HepG2 (cell line): Measurements from ENCODE around the gene POLR2J. TPM values are rescaled to one million over a fixed set of nuclear protein-coding genes. Genes with fewer than 3 reads are reported as not detected.
A peak's percentile ranks its signal among the peaks of the same experiment; 100 is the strongest.

Experiments
- BHLHE40 ChIP-seq: IDR thresholded peaks from 2 replicates; pipeline ENCODE4 v1.6.1; 2011; ENCODE audit warnings: low read length, improper control_type of control experiment
- CCDC6 ChIP-seq: sonication (generic); formaldehyde crosslinking; IDR thresholded peaks from 2 replicates; pipeline ENCODE4 v1.8.1; 2022; ENCODE audit warnings: mild to moderate bottlenecking, missing genetic modification reagents, moderate library complexity
- HMG20A ChIP-seq: IDR thresholded peaks from 2 replicates; pipeline ENCODE4 v1.6.1; 2016; ENCODE audit warnings: borderline replicate concordance
- MAFG ChIP-seq: sonication (generic); formaldehyde crosslinking; IDR thresholded peaks from 2 replicates; pipeline ENCODE4 v1.5.1; 2020; ENCODE audit warnings: mild to moderate bottlenecking, missing genetic modification reagents
- POLR2AphosphoS2 ChIP-seq: IDR thresholded peaks from 2 replicates; pipeline ENCODE4 v1.6.1; 2011; ENCODE audit warnings: low read depth, low read length, improper control_type of control experiment
- RBFOX2 ChIP-seq: fragments of 200-400 bp; formaldehyde crosslinking; IDR thresholded peaks from 2 replicates; pipeline ENCODE4 v1.6.1; 2017; ENCODE audit warnings: low read depth, mild to moderate bottlenecking, low read length
- SRY ChIP-seq: sonication (generic); formaldehyde crosslinking; IDR thresholded peaks from 2 replicates; pipeline ENCODE4 v1.8.0; 2022; ENCODE audit warnings: mild to moderate bottlenecking, missing genetic modification reagents
- TBX2 ChIP-seq: sonication (generic); formaldehyde crosslinking; IDR thresholded peaks from 2 replicates; pipeline ENCODE4 v1.5.0; 2020; ENCODE audit warnings: missing genetic modification reagents, mild to moderate bottlenecking, borderline replicate concordance
- ZNF563 ChIP-seq: sonication (generic); formaldehyde crosslinking; IDR thresholded peaks from 2 replicates; pipeline ENCODE4 v1.8.0; 2022; ENCODE audit warnings: mild to moderate bottlenecking, moderate library complexity, missing genetic modification reagents
- ZNF709 ChIP-seq: sonication (generic); formaldehyde crosslinking; IDR thresholded peaks from 2 replicates; pipeline ENCODE4 v1.5.0; 2020; ENCODE audit warnings: mild to moderate bottlenecking, missing genetic modification reagents
- ZNF720 ChIP-seq: sonication (generic); formaldehyde crosslinking; IDR thresholded peaks from 2 replicates; pipeline ENCODE4 v1.4.0; 2020; ENCODE audit warnings: missing genetic modification reagents
- polyA plus RNA-seq, 8 experiments: library from polyadenylated mRNA; depleted of rRNA in 3 of 8; stranded (reverse) in 7 of 8; unstranded in 1 of 8; fragments of >200 nt; fragmentation: Illumina TruSeq in 4 of 8; extraction: Trizol in 4 of 8; gene quantifications; 2 replicates each; pipeline versions ENCODE4 v1.2.1 to v1.2.3, GENCODE V29; 2011 to 2016; ENCODE audit warnings: low read depth in 4 of 8, missing spikeins in 1 of 8, mixed read lengths in 1 of 8; ENCODE audit not compliant: insufficient read depth in 1 of 8
- total RNA-seq, 5 experiments: library from RNA; depleted of rRNA; stranded (reverse); fragments of >200 nt; fragmentation: Illumina TruSeq; extraction: Trizol; gene quantifications; 2 replicates each; pipeline ENCODE4 v1.2.3, GENCODE V29; 2016; ENCODE audit warnings: low read depth in 1 of 5
- TF ChIP-seq, protein P1 (sequence below): sonication (generic); formaldehyde crosslinking; IDR thresholded peaks from 2 replicates; pipeline ENCODE4 v1.4.0; 2020; ENCODE audit warnings: mild to moderate bottlenecking, missing genetic modification reagents
- TF ChIP-seq, protein P2 (sequence below): sonication (generic); formaldehyde crosslinking; IDR thresholded peaks from 2 replicates; pipeline ENCODE4 v1.5.1; 2020; ENCODE audit warnings: missing genetic modification reagents, mild to moderate bottlenecking, borderline replicate concordance
- TF ChIP-seq, protein P3 (sequence below), 2 experiments: fragments of 450-650 bp in 1 of 2; sonication (generic) in 1 of 2; formaldehyde crosslinking in 1 of 2; IDR thresholded peaks; 2 replicates each; pipeline versions ENCODE4 v1.6.1 to v1.8.0; 2016 to 2022; ENCODE audit warnings: antibody characterized with exemption in 1 of 2, mild to moderate bottlenecking in 1 of 2, missing genetic modification reagents in 1 of 2
- TF ChIP-seq, protein P4 (sequence below): sonication (generic); formaldehyde crosslinking; IDR thresholded peaks from 2 replicates; pipeline ENCODE4 v1.4.0; 2020; ENCODE audit warnings: missing genetic modification reagents

Gene POLR2J
- total and polyA plus RNA-seq, 2 of the 13 experiments (the other 11 are each of a cell fraction or from before 2014, with no cell fraction given), result 41.2 to 71.4 TPM

DNA sequence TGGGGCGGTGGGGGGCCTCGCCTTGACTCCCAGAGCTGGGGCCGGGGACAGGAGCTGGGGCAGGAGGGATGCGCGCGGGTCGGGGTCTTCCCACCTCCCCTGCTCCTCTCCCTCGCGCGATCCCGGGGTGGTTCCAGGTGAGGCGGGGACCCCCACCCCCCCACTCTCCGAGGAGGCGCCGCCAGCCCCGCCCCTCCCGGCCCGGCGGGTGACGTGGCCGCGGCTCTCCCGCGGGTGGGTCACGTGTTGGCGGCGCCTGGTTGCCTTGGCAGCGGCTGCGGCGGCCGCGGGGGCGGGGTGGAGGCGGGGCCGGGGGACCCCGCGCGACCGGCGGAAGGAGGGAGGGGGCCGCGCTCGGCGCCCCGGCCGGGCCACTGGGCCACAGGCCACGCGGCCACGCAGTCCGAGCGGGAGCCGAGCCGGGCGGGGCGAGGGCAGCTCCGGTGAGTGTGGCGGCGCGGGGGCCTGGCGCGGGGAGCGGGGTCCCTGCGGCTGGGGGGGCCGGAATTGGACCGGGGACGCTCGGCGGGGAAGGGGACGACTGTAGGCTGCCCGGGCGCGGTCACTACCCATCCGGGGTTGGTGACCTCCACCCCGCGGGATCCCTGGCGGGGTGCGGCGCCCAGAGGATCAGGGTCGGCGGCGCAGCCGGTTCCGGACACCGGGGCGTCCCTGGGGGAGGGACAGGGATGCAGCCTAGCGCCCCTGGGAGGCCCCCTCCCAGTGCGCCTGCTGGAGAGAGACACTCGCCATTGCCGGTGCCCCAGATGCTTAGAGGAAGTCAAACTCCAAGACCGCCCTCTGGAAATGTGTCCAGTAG is 45.3 kb downstream of the POLR2J start, which contains the start of gene ORAI2 (continued):
- TF ChIP-seq, protein P1, sequence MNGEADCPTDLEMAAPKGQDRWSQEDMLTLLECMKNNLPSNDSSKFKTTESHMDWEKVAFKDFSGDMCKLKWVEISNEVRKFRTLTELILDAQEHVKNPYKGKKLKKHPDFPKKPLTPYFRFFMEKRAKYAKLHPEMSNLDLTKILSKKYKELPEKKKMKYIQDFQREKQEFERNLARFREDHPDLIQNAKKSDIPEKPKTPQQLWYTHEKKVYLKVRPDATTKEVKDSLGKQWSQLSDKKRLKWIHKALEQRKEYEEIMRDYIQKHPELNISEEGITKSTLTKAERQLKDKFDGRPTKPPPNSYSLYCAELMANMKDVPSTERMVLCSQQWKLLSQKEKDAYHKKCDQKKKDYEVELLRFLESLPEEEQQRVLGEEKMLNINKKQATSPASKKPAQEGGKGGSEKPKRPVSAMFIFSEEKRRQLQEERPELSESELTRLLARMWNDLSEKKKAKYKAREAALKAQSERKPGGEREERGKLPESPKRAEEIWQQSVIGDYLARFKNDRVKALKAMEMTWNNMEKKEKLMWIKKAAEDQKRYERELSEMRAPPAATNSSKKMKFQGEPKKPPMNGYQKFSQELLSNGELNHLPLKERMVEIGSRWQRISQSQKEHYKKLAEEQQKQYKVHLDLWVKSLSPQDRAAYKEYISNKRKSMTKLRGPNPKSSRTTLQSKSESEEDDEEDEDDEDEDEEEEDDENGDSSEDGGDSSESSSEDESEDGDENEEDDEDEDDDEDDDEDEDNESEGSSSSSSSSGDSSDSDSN, result peak; percentile 39; the same call in 1 of the 2 replicates
- TF ChIP-seq MAFG, result no peak
- TF ChIP-seq ZNF563 (CRISPR knock-in tag), result 0 out of 2 replicates have a peak, but pooled peaks have one; percentile 31
- TF ChIP-seq ZNF709 (CRISPR knock-in tag), result 0 out of 2 replicates have a peak, but pooled peaks have one; percentile 37
- TF ChIP-seq CCDC6 (CRISPR knock-in tag), result peak; percentile 73; the same call in 1 of the 2 replicates
- 0 out of 2 replicates have a peak, but pooled peaks have one; percentile 19 for TF ChIP-seq RBFOX2
- TF ChIP-seq, protein P2, sequence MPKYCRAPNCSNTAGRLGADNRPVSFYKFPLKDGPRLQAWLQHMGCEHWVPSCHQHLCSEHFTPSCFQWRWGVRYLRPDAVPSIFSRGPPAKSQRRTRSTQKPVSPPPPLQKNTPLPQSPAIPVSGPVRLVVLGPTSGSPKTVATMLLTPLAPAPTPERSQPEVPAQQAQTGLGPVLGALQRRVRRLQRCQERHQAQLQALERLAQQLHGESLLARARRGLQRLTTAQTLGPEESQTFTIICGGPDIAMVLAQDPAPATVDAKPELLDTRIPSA (CRISPR knock-in tag), result 0 out of 2 replicates have a peak, but pooled peaks have one; percentile 31
- TF ChIP-seq HMG20A (CRISPR knock-in tag), result no peak
- no peak for TF ChIP-seq POLR2AphosphoS2
- no peak for TF ChIP-seq TBX2 (CRISPR knock-in tag)
- TF ChIP-seq SRY, result no peak
- TF ChIP-seq ZNF720 (CRISPR knock-in tag), result no peak
- TF ChIP-seq, protein P3, sequence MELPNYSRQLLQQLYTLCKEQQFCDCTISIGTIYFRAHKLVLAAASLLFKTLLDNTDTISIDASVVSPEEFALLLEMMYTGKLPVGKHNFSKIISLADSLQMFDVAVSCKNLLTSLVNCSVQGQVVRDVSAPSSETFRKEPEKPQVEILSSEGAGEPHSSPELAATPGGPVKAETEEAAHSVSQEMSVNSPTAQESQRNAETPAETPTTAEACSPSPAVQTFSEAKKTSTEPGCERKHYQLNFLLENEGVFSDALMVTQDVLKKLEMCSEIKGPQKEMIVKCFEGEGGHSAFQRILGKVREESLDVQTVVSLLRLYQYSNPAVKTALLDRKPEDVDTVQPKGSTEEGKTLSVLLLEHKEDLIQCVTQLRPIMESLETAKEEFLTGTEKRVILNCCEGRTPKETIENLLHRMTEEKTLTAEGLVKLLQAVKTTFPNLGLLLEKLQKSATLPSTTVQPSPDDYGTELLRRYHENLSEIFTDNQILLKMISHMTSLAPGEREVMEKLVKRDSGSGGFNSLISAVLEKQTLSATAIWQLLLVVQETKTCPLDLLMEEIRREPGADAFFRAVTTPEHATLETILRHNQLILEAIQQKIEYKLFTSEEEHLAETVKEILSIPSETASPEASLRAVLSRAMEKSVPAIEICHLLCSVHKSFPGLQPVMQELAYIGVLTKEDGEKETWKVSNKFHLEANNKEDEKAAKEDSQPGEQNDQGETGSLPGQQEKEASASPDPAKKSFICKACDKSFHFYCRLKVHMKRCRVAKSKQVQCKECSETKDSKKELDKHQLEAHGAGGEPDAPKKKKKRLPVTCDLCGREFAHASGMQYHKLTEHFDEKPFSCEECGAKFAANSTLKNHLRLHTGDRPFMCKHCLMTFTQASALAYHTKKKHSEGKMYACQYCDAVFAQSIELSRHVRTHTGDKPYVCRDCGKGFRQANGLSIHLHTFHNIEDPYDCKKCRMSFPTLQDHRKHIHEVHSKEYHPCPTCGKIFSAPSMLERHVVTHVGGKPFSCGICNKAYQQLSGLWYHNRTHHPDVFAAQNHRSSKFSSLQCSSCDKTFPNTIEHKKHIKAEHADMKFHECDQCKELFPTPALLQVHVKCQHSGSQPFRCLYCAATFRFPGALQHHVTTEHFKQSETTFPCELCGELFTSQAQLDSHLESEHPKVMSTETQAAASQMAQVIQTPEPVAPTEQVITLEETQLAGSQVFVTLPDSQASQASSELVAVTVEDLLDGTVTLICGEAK (IDR thresholded peaks at IDR 0.05), result no peak
- TF ChIP-seq, protein P3 (CRISPR knock-in tag; IDR thresholded peaks at IDR 0.05), result no peak
- TF ChIP-seq, protein P4, sequence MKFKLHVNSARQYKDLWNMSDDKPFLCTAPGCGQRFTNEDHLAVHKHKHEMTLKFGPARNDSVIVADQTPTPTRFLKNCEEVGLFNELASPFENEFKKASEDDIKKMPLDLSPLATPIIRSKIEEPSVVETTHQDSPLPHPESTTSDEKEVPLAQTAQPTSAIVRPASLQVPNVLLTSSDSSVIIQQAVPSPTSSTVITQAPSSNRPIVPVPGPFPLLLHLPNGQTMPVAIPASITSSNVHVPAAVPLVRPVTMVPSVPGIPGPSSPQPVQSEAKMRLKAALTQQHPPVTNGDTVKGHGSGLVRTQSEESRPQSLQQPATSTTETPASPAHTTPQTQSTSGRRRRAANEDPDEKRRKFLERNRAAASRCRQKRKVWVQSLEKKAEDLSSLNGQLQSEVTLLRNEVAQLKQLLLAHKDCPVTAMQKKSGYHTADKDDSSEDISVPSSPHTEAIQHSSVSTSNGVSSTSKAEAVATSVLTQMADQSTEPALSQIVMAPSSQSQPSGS (CRISPR knock-in tag), result no peak
- TF ChIP-seq BHLHE40, result peak; percentile 69
